ENCODE data around the gene ARHGAP24. TPM values are rescaled to one million over a fixed set of nuclear protein-coding genes. Genes with fewer than 3 reads are reported as not detected.

The ARHGAP24 gene
- polyA plus RNA-seq, 3 donors = 12.5 to 32.0 (median 18.8) TPM

DNA sequence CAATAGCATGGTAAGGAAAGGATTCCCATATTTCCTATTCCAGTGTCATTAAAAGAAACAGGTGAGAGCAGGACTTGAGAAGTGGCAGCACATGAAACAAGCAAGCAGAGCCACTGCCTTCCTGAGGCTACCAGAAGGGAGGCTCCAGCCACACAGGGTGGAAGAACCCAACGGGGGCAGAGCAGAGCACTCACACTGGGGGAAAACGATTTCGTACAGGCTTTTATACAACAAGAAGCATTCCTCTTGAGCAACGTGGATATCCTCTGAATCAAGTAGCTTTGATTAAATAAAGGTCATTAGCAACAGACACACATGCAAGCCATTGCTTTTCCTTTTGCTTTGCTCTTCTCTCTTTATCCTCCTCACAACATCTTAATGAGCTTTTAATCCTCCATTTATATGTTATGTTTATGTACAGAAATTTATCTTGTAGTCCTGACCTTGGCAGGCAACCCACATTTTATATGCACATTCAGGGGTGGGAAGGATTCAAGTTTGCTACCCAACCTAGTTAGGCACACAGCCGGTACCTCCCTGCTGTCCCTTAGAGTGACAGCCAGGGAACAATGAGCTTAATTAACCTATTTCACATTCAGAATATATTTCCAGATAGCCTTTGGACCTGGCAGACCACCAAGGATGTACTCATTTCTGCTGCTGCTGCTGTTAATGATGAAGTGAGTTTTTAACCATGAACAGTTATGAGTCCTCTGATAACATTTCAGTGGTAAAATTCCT, 202.1 kb downstream of the ARHGAP24 start:
- Histone ChIP-seq H3K4me3 (replicated peaks in 1 of 3; ENCODE audit: low read depth in 2 of 3, low read length in 3 of 3) (no peak overlapping the region), H4K20me1 (ENCODE audit: insufficient read depth, low read length) (no peaks in the 10 kb centered on the region), H3K36me3 (replicated peaks in 1 of 2; ENCODE audit: control insufficient read depth in 1 of 2, insufficient read depth in 2 of 2, low read length in 2 of 2) (peaks cover 0 to 5% of the 10 kb centered on the region in 2 donors), H3K4me1 (ENCODE audit: control insufficient read depth in 1 of 2, insufficient read depth in 2 of 2, low read length in 2 of 2) (peaks cover 47 to 55% of the 10 kb centered on the region in 2 donors), H3K4me2 (replicated peaks; ENCODE audit: extremely low read depth, low read length, poor library complexity, severe bottlenecking) (no peak overlapping the region), H3K9ac (ENCODE audit: insufficient read depth, low read length, poor library complexity, severe bottlenecking) (no peak overlapping the region), H3K9me3 (replicated peaks in 1 of 2; ENCODE audit: control insufficient read depth in 1 of 2, insufficient read depth in 1 of 2, low read length in 2 of 2) (no peaks in the 10 kb centered on the region), H2AFZ (ENCODE audit: insufficient read depth, low read depth, low read length, poor library complexity, severe bottlenecking) (no peak overlapping the region), H3K27ac (ENCODE audit: low read depth in 1 of 2, low read length in 2 of 2) (no peak overlapping the region), H3K27me3 (ENCODE audit: control insufficient read depth in 2 of 2, insufficient read depth in 2 of 2, low read length in 2 of 2) (no peaks in the 10 kb centered on the region), H3K79me2 (ENCODE audit: insufficient read depth, low read length) (no peaks in the 10 kb centered on the region)
- intact Hi-C loops (cut with micrococcal nuclease) = no loop called here
- H3K4me3 Mint-ChIP-seq = no peak overlapping the region
- H3K4me1 Mint-ChIP-seq = peaks cover 49% of the 10 kb centered on the region
- H3K27ac Mint-ChIP-seq = no peak overlapping the region
- H3K36me3 Mint-ChIP-seq = peaks cover 12 to 23% of the 10 kb centered on the region in 2 donors
- no peak for DNase-seq
- WGBS (ENCODE audit: insufficient coverage) = 91% methylated on average over 4 of the region's 5 CpGs
- H3K9me3 Mint-ChIP-seq = peaks cover 0 to 4% (median 0%) of the 10 kb centered on the region in 7 donors
- TF ChIP-seq, protein P1, sequence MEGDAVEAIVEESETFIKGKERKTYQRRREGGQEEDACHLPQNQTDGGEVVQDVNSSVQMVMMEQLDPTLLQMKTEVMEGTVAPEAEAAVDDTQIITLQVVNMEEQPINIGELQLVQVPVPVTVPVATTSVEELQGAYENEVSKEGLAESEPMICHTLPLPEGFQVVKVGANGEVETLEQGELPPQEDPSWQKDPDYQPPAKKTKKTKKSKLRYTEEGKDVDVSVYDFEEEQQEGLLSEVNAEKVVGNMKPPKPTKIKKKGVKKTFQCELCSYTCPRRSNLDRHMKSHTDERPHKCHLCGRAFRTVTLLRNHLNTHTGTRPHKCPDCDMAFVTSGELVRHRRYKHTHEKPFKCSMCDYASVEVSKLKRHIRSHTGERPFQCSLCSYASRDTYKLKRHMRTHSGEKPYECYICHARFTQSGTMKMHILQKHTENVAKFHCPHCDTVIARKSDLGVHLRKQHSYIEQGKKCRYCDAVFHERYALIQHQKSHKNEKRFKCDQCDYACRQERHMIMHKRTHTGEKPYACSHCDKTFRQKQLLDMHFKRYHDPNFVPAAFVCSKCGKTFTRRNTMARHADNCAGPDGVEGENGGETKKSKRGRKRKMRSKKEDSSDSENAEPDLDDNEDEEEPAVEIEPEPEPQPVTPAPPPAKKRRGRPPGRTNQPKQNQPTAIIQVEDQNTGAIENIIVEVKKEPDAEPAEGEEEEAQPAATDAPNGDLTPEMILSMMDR (IDR thresholded peaks at IDR 0.05) = no peak
- no peaks in the 10 kb centered on the region for H3K27me3 Mint-ChIP-seq (ENCODE audit: low read depth in 3 of 3)

DNA sequence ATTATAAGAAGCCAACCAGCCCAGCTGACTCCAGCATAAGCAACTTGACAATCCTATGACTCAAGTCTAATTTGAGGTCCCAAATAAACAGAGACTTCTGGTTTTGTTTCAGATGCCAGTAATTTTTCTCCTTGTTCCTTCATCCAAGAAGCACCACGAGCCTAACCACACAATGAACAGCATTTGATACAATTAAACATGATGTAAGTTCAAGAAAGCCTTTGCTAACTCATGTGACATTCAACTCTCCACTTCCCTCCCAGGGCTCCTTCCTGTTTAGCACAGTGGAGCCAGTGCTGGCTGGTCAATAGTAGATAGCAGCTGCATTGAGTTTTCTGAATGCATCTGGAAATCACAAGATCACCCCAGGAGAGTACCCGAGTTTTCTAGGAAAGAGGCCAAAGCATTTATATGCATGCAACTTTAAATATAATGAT, 206.3 kb downstream of the ARHGAP24 start:
- Mint-ChIP-seq H3K27me3 (ENCODE audit: low read depth in 3 of 3) (no peaks in the 10 kb centered on the region), H3K27ac (peak overlapping the region; percentile 66 to 94 (median 90)), H3K4me3 (no peak overlapping the region), H3K36me3 (peaks cover 6 to 10% of the 10 kb centered on the region in 2 donors), H3K4me1 (peaks cover 37% of the 10 kb centered on the region), H3K9me3 (peaks cover 0 to 4% (median 0%) of the 10 kb centered on the region in 7 donors)
- Histone ChIP-seq H4K20me1 (ENCODE audit: insufficient read depth, low read length) (no peaks in the 10 kb centered on the region), H2AFZ (ENCODE audit: insufficient read depth, low read depth, low read length, poor library complexity, severe bottlenecking) (no peak overlapping the region), H3K27me3 (ENCODE audit: control insufficient read depth in 2 of 2, insufficient read depth in 2 of 2, low read length in 2 of 2) (no peaks in the 10 kb centered on the region), H3K27ac (ENCODE audit: low read depth in 1 of 2, low read length in 2 of 2) (peak overlapping the region in 1 of 2 donors; percentile 79), H3K4me1 (ENCODE audit: control insufficient read depth in 1 of 2, insufficient read depth in 2 of 2, low read length in 2 of 2) (peaks cover 34 to 41% of the 10 kb centered on the region in 2 donors), H3K36me3 (replicated peaks in 1 of 2; ENCODE audit: control insufficient read depth in 1 of 2, insufficient read depth in 2 of 2, low read length in 2 of 2) (peaks cover 0 to 5% of the 10 kb centered on the region in 2 donors), H3K4me3 (replicated peaks in 1 of 3; ENCODE audit: low read depth in 2 of 3, low read length in 3 of 3) (peak overlapping the region in 1 of 3 experiments; percentile 15), H3K4me2 (replicated peaks; ENCODE audit: extremely low read depth, low read length, poor library complexity, severe bottlenecking) (peak overlapping the region; percentile 32), H3K9ac (ENCODE audit: insufficient read depth, low read length, poor library complexity, severe bottlenecking) (no peak overlapping the region), H3K9me3 (replicated peaks in 1 of 2; ENCODE audit: control insufficient read depth in 1 of 2, insufficient read depth in 1 of 2, low read length in 2 of 2) (no peaks in the 10 kb centered on the region), H3K79me2 (ENCODE audit: insufficient read depth, low read length) (no peaks in the 10 kb centered on the region)
- peak; percentile 84 to 91 (median 88) for DNase-seq
- TF ChIP-seq, protein P1 (IDR thresholded peaks at IDR 0.05) = no peak
- no CpG with 5 or more reads among the region's 2 CpGs for WGBS (ENCODE audit: insufficient coverage)
- intact Hi-C loops (cut with micrococcal nuclease) = no loop called here

Measured in CD14-positive monocyte (primary cell).